WTC11 (cell line): ENCODE measurements around the gene MCL1.

Experiments
- E2F5 ChIP-seq: sonication (generic); formaldehyde crosslinking; IDR thresholded peaks from 2 replicates; pipeline ENCODE4 v1.8.1; 2022; ENCODE audit warnings: mild to moderate bottlenecking, moderate library complexity, missing genetic modification reagents
- FOXJ3 ChIP-seq: sonication (generic); formaldehyde crosslinking; IDR thresholded peaks from 2 replicates; pipeline ENCODE4 v1.9.0; 2021; ENCODE audit warnings: missing genetic modification reagents, mild to moderate bottlenecking, borderline replicate concordance
- FOXK1 ChIP-seq: sonication (generic); formaldehyde crosslinking; IDR thresholded peaks from 2 replicates; pipeline ENCODE4 v1.8.0; 2022; ENCODE audit warnings: mild to moderate bottlenecking, moderate library complexity, missing genetic modification reagents
- NR2C2 ChIP-seq: sonication (generic); formaldehyde crosslinking; IDR thresholded peaks from 2 replicates; pipeline ENCODE4 v1.8.0; 2022; ENCODE audit warnings: mild to moderate bottlenecking, missing genetic modification reagents
- NR3C1 ChIP-seq: sonication (generic); formaldehyde crosslinking; conservative IDR thresholded peaks from 2 replicates; pipeline ENCODE4 v1.8.1; 2023; ENCODE audit warnings: low read depth, mild to moderate bottlenecking, missing genetic modification reagents
- SP1 ChIP-seq: sonication (generic); formaldehyde crosslinking; conservative IDR thresholded peaks from 2 replicates; pipeline ENCODE4 v1.8.1; 2022; ENCODE audit warnings: missing genetic modification reagents
- STAT6 ChIP-seq: sonication (generic); formaldehyde crosslinking; conservative IDR thresholded peaks from 2 replicates; pipeline ENCODE4 v1.8.1; 2023; ENCODE audit warnings: mild to moderate bottlenecking, low read depth, missing genetic modification reagents, moderate library complexity
- ZNF396 ChIP-seq: fragments of 250-450 bp; sonication (Bioruptor Pico); IDR thresholded peaks from 2 replicates; pipeline ENCODE4 v1.8.0; 2021; ENCODE audit warnings: mild to moderate bottlenecking, moderate library complexity, borderline replicate concordance
- ZNF416 ChIP-seq: fragments of 250-450 bp; sonication (Bioruptor Pico); IDR thresholded peaks from 2 replicates; pipeline ENCODE4 v1.9.0; 2021; ENCODE audit warnings: mild to moderate bottlenecking, inconsistent platforms
- TF ChIP-seq, protein P1 (sequence below): fragments of 200-600 bp; IDR thresholded peaks from 2 replicates; pipeline ENCODE4 v1.8.0; 2022; ENCODE audit warnings: antibody characterized with exemption
- TF ChIP-seq, protein P2 (sequence below): sonication (generic); formaldehyde crosslinking; IDR thresholded peaks from 2 replicates; pipeline ENCODE4 v1.8.1; 2022; ENCODE audit warnings: mild to moderate bottlenecking, missing genetic modification reagents, moderate library complexity, borderline replicate concordance
- TF ChIP-seq, protein P3 (sequence below): sonication (generic); formaldehyde crosslinking; IDR thresholded peaks from 2 replicates; pipeline ENCODE4 v1.8.1; 2023; ENCODE audit warnings: mild to moderate bottlenecking, missing genetic modification reagents, moderate library complexity

DNA sequence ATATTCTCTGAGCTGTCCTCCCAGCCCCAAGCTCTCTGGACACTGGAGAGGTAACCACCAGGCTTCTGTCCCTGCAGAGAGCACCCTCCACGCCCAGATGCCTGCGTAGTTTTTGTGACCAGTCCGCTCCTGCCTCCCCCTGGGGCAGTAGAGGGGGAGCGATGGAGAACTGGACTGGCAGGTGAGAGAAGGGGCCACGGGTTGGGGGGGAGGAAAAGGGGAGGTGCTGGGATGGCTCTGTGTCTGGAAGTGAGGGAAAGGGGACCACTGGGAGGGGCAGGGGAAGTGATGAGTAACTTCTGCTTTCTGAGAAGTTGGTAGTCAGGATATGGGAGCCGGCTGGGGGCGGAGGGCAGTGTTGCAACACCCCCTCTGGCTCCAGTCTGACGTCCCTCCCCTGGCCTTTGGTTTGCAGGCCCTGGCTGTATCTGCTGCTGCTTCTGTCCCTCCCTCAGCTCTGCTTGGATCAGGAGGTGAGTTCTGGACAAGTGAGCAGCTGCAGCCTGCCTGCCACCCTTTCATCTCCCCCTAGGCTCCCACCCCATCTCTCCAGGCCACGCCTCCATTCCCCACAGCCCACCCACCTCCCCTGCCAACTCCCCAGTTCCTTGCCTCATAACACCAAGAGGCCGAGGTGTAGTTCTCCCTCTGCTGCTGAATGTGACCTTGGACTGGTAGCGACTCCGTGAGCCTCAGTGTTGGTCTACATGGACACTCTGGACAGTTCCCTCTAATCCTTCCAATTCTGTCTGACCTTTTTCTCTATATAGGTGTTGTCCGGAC, 27.1 kb downstream of the MCL1 start:
- TF ChIP-seq, protein P1, sequence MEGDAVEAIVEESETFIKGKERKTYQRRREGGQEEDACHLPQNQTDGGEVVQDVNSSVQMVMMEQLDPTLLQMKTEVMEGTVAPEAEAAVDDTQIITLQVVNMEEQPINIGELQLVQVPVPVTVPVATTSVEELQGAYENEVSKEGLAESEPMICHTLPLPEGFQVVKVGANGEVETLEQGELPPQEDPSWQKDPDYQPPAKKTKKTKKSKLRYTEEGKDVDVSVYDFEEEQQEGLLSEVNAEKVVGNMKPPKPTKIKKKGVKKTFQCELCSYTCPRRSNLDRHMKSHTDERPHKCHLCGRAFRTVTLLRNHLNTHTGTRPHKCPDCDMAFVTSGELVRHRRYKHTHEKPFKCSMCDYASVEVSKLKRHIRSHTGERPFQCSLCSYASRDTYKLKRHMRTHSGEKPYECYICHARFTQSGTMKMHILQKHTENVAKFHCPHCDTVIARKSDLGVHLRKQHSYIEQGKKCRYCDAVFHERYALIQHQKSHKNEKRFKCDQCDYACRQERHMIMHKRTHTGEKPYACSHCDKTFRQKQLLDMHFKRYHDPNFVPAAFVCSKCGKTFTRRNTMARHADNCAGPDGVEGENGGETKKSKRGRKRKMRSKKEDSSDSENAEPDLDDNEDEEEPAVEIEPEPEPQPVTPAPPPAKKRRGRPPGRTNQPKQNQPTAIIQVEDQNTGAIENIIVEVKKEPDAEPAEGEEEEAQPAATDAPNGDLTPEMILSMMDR: no peak
- TF ChIP-seq ZNF416: no peak
- no peak for TF ChIP-seq NR2C2 (CRISPR knock-in tag)
- no peak for TF ChIP-seq STAT6 (CRISPR knock-in tag)
- TF ChIP-seq, protein P2, sequence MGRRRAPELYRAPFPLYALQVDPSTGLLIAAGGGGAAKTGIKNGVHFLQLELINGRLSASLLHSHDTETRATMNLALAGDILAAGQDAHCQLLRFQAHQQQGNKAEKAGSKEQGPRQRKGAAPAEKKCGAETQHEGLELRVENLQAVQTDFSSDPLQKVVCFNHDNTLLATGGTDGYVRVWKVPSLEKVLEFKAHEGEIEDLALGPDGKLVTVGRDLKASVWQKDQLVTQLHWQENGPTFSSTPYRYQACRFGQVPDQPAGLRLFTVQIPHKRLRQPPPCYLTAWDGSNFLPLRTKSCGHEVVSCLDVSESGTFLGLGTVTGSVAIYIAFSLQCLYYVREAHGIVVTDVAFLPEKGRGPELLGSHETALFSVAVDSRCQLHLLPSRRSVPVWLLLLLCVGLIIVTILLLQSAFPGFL (CRISPR knock-in tag): no peak
- no peak for TF ChIP-seq NR3C1 (CRISPR knock-in tag)
- no peak for TF ChIP-seq E2F5
- TF ChIP-seq, protein P3, sequence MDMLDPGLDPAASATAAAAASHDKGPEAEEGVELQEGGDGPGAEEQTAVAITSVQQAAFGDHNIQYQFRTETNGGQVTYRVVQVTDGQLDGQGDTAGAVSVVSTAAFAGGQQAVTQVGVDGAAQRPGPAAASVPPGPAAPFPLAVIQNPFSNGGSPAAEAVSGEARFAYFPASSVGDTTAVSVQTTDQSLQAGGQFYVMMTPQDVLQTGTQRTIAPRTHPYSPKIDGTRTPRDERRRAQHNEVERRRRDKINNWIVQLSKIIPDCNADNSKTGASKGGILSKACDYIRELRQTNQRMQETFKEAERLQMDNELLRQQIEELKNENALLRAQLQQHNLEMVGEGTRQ (CRISPR knock-in tag): no peak
- TF ChIP-seq ZNF396 (CRISPR knock-in tag): no peak
- TF ChIP-seq SP1 (CRISPR knock-in tag): no peak
- TF ChIP-seq FOXJ3 (CRISPR knock-in tag): no peak
- no peak for TF ChIP-seq FOXK1 (CRISPR knock-in tag)
